B cell (primary cell): ENCODE data around the gene PIK3AP1. TPM values are rescaled to one million over a fixed set of nuclear protein-coding genes. Genes with fewer than 3 reads are reported as not detected.
A peak's percentile ranks its signal among the peaks of the same experiment; 100 is the strongest.

ENCODE experiments used
- ATAC-seq: fragments of 200-7000 bp; cut with Tn5 transposase; one replicate; pipeline ENCODE4 v1.10.0; 2021; ENCODE audit warnings: low read depth, mild to moderate bottlenecking, moderate number of reproducible peaks, moderate library complexity
- CTCF ChIA-PET: fragments of 350-600 bp; sonication (Branson Sonifier 250); formaldehyde crosslinking; loops from one replicate; lab custom pipeline; 2021; ENCODE audit warnings: antibody characterized with exemption, inconsistent platforms; lab: Charles Lee
- POLR2A ChIA-PET: fragments of 350-600 bp; sonication (Branson Sonifier 250); formaldehyde crosslinking; loops from one replicate; lab custom pipeline; 2021; ENCODE audit warnings: antibody characterized with exemption; lab: Charles Lee
- DNase-seq: peaks from one replicate; pipeline ENCODE4 v3.0.0; 2013
- H2AFZ ChIP-seq: 2 replicates; pipeline ENCODE4 v1.6.1; 2012; ENCODE audit warnings: mild to moderate bottlenecking, low read depth, low read length; ENCODE audit not compliant: insufficient read depth, poor library complexity, severe bottlenecking
- H3K27ac ChIP-seq, 2 donors: 1 replicate in 1 of 2; 2 replicates in 1 of 2; pipeline ENCODE4 v1.5.1; 2012 to 2013; ENCODE audit warnings: low read length in 2 of 2, mild to moderate bottlenecking in 2 of 2, moderate library complexity in 1 of 2
- H3K27me3 ChIP-seq, 4 experiments: fragments of 200-600 bp in 1 of 4; sonication (generic) in 1 of 4; replicated peaks in 1 of 4; 1 replicate in 2 of 4; 2 replicates in 2 of 4; pipeline versions ENCODE4 v1.6.1 to v1.7.0; 2013 to 2016; ENCODE audit warnings: low read length in 3 of 4, mild to moderate bottlenecking in 2 of 4, mixed read lengths in 1 of 4, moderate library complexity in 1 of 4; ENCODE audit not compliant: insufficient read depth in 4 of 4, control insufficient read depth in 3 of 4; ENCODE audit errors: control extremely low read depth in 1 of 4
- H3K36me3 ChIP-seq, 2 experiments: replicated peaks in 1 of 2; 1 replicate in 1 of 2; 2 replicates in 1 of 2; pipeline versions ENCODE4 v1.6.1 to v1.7.1; 2013; ENCODE audit warnings: low read length in 1 of 2; ENCODE audit not compliant: insufficient read depth in 2 of 2, control insufficient read depth in 1 of 2; ENCODE audit errors: control extremely low read depth in 1 of 2, extremely low read depth in 1 of 2
- H3K4me1 ChIP-seq, 2 donors: fragments of 200-600 bp in 1 of 2; sonication (generic) in 1 of 2; 1 replicate in 1 of 2; 2 replicates in 1 of 2; pipeline versions ENCODE4 v1.5.1 to v1.6.1; 2013 to 2017; ENCODE audit warnings: low read length in 2 of 2; ENCODE audit not compliant: control insufficient read depth in 2 of 2, insufficient read depth in 2 of 2
- H3K4me2 ChIP-seq: replicated peaks from 2 replicates; pipeline ENCODE3; 2012; ENCODE audit warnings: mild to moderate bottlenecking, low read depth, low read length; ENCODE audit not compliant: poor library complexity, severe bottlenecking
- H3K4me3 ChIP-seq, 5 experiments: fragments of 200-600 bp in 1 of 5; sonication (generic) in 1 of 5; 1 replicate in 3 of 5; 2 replicates in 2 of 5; pipeline versions ENCODE4 v1.5.1 to v1.7.0; 2011 to 2016; ENCODE audit warnings: low read length in 4 of 5, mild to moderate bottlenecking in 4 of 5, low read depth in 2 of 5, control low read depth in 1 of 5, moderate library complexity in 1 of 5; ENCODE audit not compliant: insufficient read depth in 1 of 5; ENCODE audit errors: control extremely low read depth in 1 of 5, extremely low read depth in 1 of 5
- H3K79me2 ChIP-seq: fragments of 200-600 bp; sonication (generic); one replicate; pipeline ENCODE4 v1.6.0; 2016; ENCODE audit warnings: low read length; ENCODE audit not compliant: control insufficient read depth, insufficient read depth
- H3K9ac ChIP-seq: fragments of 200-600 bp; sonication (generic); 2 replicates; pipeline ENCODE4 v1.6.1; 2017; ENCODE audit warnings: mild to moderate bottlenecking, low read length, moderate library complexity
- H3K9me3 ChIP-seq, 3 donors: one replicate each; pipeline versions ENCODE4 v1.6.1 to v1.7.1; 2013; ENCODE audit warnings: low read length in 2 of 3; ENCODE audit not compliant: control insufficient read depth in 2 of 3, insufficient read depth in 1 of 3; ENCODE audit errors: control extremely low read depth in 1 of 3
- H4K20me1 ChIP-seq: 2 replicates; pipeline ENCODE4 v1.6.0; 2012; ENCODE audit warnings: mild to moderate bottlenecking, low read length; ENCODE audit not compliant: insufficient read depth, control insufficient read depth, poor library complexity, severe bottlenecking
- H3K27ac Mint-ChIP-seq: one replicate; pipeline ENCODE4 v1.8.0; 2021; ENCODE audit warnings: mixed read lengths
- H3K27me3 Mint-ChIP-seq: one replicate; pipeline ENCODE4 v1.8.0; 2021; ENCODE audit warnings: mixed read lengths
- H3K4me1 Mint-ChIP-seq: one replicate; pipeline ENCODE4 v1.8.0; 2021; ENCODE audit warnings: mixed read lengths
- H3K4me3 Mint-ChIP-seq: one replicate; pipeline ENCODE4 v1.8.0; 2021; ENCODE audit warnings: mixed read lengths
- H3K9me3 Mint-ChIP-seq: one replicate; pipeline ENCODE4 v1.8.0; 2022; ENCODE audit warnings: mixed read lengths; ENCODE audit not compliant: insufficient read depth
- CTCF ChIP-seq: fragments of 200-600 bp; IDR thresholded peaks from one replicate; pipeline ENCODE4 v1.8.0; 2022; ENCODE audit warnings: antibody characterized with exemption, mild to moderate bottlenecking
- EZH2 ChIP-seq: IDR thresholded peaks from 2 replicates; pipeline ENCODE4 v1.6.1; 2012; ENCODE audit warnings: borderline replicate concordance, low read depth, mild to moderate bottlenecking, moderate library complexity, low read length; ENCODE audit not compliant: insufficient read depth, poor library complexity, severe bottlenecking
- WGBS: methylation state at CpG from one replicate; pipeline ENCODE4 v1.1.5; 2013; ENCODE audit warnings: missing lambda C conversion rate; ENCODE audit not compliant: insufficient coverage; 5-methylcytosine and 5-hydroxymethylcytosine counted together
- intact Hi-C: fragments of 100-400 bp; cut with micrococcal nuclease; formaldehyde crosslinking; loops from one replicate; pipeline ENCODE4 v1.10.0; 2022
- polyA plus RNA-seq: library from polyadenylated mRNA; depleted of rRNA; stranded (reverse); fragments of >200 nt; gene quantifications from 2 replicates; pipeline ENCODE4 v1.2.3, GENCODE V29; 2012
- total RNA-seq, 2 donors: library from RNA; stranded (reverse); fragments of 120-200 nt in 1 of 2; gene quantifications; 1 replicate in 1 of 2; 2 replicates in 1 of 2; pipeline versions ENCODE4 v1.2.3 to v1.2.4, GENCODE V29; 2013 to 2022

Gene PIK3AP1
- total and polyA plus RNA-seq, 2 donors (not counting 1 experiment from before 2014, with no cell fraction given) = 125 to 130 TPM

GRCh38 chr10:96709525-96709924 lies 10.8 kb downstream of the PIK3AP1 start:
- Histone ChIP-seq H3K4me3 (no peak overlapping the region), H4K20me1 (no peaks in the 10 kb centered on the region), H2AFZ (no peak overlapping the region), H3K27me3 (no peaks in the 10 kb centered on the region), H3K79me2 (peaks cover 95% of the 10 kb centered on the region), H3K9me3 (no peaks in the 10 kb centered on the region), H3K4me1 (peaks cover 71 to 80% of the 10 kb centered on the region in 2 donors), H3K4me2 (peak overlapping the region; percentile 59), H3K27ac (peak overlapping the region; percentile 87 to 92), H3K36me3 (peaks cover 8 to 38% of the 10 kb centered on the region in 2 experiments), H3K9ac (no peak overlapping the region)
- POLR2A ChIA-PET = interaction anchor here (0.6 to 1.4 kb wide), 2 partner anchors 9 to 22 kb away, joined by 6 to 7 read pairs; no protein-coding TSS in a partner anchor
- H3K27me3 Mint-ChIP-seq = no peaks in the 10 kb centered on the region
- H3K27ac Mint-ChIP-seq = peak overlapping the region; percentile 91
- no peak for TF ChIP-seq CTCF
- TF ChIP-seq EZH2 = no peak
- intact Hi-C loops = no loop called here
- WGBS = 95% methylated on average over 19 of the region's 19 CpGs
- CTCF ChIA-PET = interaction anchor here (1.5 to 2.0 kb wide), 3 partner anchors 9 to 62 kb away, joined by 3 to 14 read pairs (median 4); no protein-coding TSS in a partner anchor
- no peak overlapping the region for H3K4me3 Mint-ChIP-seq
- no peaks in the 10 kb centered on the region for H3K9me3 Mint-ChIP-seq
- peaks cover 77% of the 10 kb centered on the region for H3K4me1 Mint-ChIP-seq
- DNase-seq (no peak), ATAC-seq (no peak)

- ChIA-PET CTCF (interaction anchor here (0.7 to 2.0 kb wide), 6 partner anchors 10 to 66 kb away, joined by 3 to 14 read pairs (median 5); no protein-coding TSS in a partner anchor), POLR2A (interaction anchor here (0.6 to 1.4 kb wide), 5 partner anchors 9 to 59 kb away, joined by 6 to 8 read pairs (median 7); no protein-coding TSS in a partner anchor)
- H3K27ac Mint-ChIP-seq = peak overlapping the region; percentile 91
- Histone ChIP-seq H3K4me2 (peak overlapping the region; percentile 59), H2AFZ (no peak overlapping the region), H3K79me2 (peaks cover 95% of the 10 kb centered on the region), H3K27ac (peak overlapping the region; percentile 87 to 92), H3K27me3 (no peaks in the 10 kb centered on the region), H3K9ac (peak overlapping the region; percentile 27), H4K20me1 (no peaks in the 10 kb centered on the region), H3K9me3 (no peaks in the 10 kb centered on the region), H3K4me3 (no peak overlapping the region), H3K36me3 (peaks cover 8 to 33% of the 10 kb centered on the region in 2 experiments), H3K4me1 (peaks cover 71 to 82% of the 10 kb centered on the region in 2 donors)
- H3K4me1 Mint-ChIP-seq = peaks cover 76% of the 10 kb centered on the region
- H3K9me3 Mint-ChIP-seq = no peaks in the 10 kb centered on the region
- no peak for DNase-seq
- WGBS = 52% methylated on average over 2 of the region's 7 CpGs
- TF ChIP-seq CTCF = no peak
- TF ChIP-seq EZH2 = no peak
- no peaks in the 10 kb centered on the region for H3K27me3 Mint-ChIP-seq
- H3K4me3 Mint-ChIP-seq = peak overlapping the region; percentile 70
- ATAC-seq = no peak
- intact Hi-C loops = loop anchor here (1.0 kb wide), 2 partner anchors 9 to 10 kb away; no protein-coding TSS in a partner anchor
Observed at GRCh38 chr10:96708996-96709395, 11.3 kb downstream of the PIK3AP1 start.
